ENCODE results near the gene CDSN.

CDSN gene

DNA sequence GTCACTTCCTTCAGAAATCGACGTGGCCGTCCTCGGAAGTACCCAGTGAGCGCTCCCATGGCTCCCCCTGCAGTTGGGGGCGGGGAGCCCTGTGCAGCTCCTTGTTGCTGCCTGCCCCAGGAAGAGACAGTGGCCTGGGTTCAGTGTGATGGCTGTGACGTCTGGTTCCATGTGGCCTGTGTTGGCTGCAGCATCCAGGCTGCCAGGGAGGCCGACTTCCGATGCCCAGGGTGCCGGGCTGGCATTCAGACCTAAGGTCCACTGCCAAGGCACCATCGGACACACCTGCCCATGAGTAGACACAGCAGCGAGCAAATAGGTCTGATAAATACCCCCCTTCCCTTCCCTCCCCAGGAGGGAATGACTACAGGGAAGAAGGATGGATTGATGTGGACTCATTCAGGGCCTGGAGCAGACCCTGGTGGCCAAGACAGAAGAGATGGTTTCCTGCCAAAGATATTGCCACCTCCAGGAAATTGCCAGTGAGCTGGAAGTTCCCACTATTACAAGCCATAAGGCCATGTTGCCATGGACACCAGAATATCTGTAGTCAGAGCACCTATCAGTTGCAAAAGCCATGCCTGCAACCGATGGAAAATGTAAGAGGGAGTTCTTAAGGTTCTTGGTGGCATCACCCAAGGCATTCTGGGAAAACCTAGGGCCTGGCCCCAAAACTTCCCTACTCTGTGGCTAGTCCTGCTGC lies 42.4 kb upstream of the CDSN start:
- H3K4me3 ChIP-seq (ENCODE audit: control insufficient read depth, low read depth, low read length): no peak overlapping the region
- TF ChIP-seq, protein P1, sequence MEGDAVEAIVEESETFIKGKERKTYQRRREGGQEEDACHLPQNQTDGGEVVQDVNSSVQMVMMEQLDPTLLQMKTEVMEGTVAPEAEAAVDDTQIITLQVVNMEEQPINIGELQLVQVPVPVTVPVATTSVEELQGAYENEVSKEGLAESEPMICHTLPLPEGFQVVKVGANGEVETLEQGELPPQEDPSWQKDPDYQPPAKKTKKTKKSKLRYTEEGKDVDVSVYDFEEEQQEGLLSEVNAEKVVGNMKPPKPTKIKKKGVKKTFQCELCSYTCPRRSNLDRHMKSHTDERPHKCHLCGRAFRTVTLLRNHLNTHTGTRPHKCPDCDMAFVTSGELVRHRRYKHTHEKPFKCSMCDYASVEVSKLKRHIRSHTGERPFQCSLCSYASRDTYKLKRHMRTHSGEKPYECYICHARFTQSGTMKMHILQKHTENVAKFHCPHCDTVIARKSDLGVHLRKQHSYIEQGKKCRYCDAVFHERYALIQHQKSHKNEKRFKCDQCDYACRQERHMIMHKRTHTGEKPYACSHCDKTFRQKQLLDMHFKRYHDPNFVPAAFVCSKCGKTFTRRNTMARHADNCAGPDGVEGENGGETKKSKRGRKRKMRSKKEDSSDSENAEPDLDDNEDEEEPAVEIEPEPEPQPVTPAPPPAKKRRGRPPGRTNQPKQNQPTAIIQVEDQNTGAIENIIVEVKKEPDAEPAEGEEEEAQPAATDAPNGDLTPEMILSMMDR (IDR thresholded peaks at IDR 0.05; ENCODE audit: control insufficient read depth, insufficient read depth, low read depth, low read length, missing control alignments): no peak
- no peak for DNase-seq (ENCODE audit: low read depth)

DNA sequence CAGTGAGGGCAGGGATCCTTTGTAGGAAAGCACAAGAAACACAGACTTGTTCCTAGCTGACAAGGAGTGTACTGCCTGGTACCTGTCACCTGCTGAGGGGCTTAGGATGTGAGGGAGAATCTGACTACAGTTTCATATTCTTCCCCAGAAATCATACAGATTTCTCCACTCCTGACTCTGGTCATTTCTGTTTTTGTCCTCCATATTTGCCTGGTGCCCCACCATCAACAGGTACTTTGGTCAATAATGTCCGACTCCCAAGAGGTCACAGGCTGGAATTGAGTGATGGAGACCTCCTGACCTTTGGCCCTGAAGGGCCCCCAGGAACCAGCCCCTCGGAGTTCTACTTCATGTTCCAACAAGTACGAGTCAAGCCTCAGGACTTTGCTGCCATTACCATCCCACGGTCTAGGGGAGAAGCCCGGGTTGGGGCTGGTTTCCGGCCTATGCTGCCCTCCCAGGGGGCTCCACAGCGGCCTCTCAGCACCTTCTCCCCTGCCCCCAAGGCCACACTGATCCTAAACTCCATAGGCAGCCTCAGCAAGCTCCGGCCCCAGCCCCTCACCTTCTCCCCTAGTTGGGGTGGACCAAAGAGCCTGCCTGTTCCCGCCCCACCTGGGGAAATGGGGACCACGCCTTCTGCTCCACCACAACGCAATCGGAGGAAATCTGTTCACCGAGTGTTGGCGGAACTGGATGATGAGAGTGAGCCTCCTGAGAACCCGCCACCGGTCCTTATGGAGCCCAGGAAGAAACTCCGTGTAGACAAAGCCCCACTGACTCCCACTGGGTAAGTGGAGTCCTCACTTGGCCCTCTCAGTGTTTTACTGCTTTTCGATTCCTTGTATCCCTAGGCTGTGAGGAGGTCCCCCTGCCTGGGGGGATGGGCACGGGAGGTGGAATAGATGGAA lies 41.2 kb upstream of the CDSN start:
- TF ChIP-seq, protein P1 (IDR thresholded peaks at IDR 0.05; ENCODE audit: control insufficient read depth, insufficient read depth, low read depth, low read length, missing control alignments): no peak
- no peak for DNase-seq (ENCODE audit: low read depth)
- no peak overlapping the region for H3K4me3 ChIP-seq (ENCODE audit: control insufficient read depth, low read depth, low read length)

DNA sequence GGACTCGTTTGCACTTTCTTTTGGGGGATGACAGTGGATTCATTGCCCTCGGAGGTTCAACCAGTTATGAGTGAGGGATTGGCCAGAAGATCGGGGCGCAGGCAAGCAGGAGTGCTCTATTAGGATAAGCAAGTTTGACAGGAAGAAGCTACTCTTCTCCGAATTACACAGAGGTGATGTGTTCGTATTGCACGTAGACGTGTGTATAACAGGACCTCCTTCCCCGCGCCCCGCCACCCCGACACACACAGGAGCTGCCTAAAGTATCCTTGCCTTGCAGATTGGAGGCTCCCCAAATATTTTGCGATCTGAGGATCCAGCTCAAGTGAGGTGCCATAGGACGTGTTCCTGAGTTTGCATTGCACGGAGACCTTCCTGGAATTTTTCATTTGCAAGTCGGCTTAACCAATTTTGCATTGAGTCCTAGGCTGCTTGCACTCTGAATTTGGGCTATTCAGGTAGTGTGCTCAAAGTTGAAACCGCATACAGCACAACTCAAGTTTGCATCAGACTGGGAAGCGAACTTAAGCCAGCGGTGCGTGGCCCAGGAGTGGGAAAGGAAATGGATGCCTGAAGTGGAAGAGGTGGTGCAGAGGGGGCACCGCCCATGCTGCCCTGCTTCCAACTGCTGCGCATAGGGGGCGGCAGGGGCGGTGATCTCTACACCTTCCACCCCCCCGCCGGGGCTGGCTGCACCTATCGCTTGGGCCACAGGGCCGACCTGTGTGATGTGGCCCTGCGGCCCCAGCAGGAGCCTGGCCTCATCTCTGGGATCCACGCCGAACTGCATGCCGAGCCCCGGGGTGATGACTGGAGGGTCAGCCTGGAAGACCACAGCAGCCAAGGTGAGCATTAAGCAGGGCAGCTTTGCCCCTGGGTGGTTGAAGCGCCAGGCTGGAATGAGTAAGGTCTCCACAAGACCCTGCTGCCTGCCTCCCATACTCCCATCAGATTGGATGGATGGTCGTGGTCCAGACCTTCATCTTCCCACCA lies 38.9 kb upstream of the CDSN start:
- H3K4me3 ChIP-seq (ENCODE audit: control insufficient read depth, low read depth, low read length): peak overlapping the region; percentile 84
- no peak for DNase-seq (ENCODE audit: low read depth)
- TF ChIP-seq, protein P1 (IDR thresholded peaks at IDR 0.05; ENCODE audit: control insufficient read depth, insufficient read depth, low read depth, low read length, missing control alignments): peak; percentile 12

DNA sequence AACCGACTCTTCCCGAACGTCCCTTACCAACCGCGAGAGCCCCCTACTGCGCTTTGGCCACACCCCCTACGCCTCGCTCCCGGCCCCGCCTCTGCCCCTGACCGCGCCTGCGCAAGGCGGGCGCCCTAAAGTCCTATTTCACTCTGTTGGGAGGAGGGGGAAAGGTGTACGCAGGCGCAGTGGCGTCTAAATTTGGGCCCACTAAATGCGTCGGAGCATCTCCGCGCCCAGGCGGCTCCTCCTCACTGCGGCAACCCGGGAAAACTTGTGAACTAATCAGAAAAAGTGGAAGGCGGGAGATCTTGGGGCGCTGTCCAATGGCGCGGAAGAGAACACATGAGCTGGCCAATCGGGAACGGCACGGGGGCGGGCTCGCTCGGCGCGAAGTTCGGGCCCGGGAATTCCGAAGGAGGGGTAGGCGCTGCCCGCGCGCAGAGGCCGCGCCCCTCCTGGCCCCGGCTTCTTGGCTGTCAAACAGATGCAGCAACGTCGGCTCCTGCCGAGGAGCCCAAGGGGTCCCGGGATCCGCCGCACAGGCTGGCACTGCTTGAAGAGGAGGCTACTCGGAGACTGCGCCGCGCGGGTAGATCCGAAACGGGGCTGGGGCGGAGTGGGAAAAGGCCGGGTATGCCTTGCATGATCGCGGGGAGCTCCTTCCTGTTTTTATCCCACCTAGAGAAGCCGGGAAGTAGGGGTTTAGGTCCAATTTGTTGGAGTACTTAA lies 38.1 kb upstream of the CDSN start, which contains the start of gene TCF19:
TCF19 (plus strand) TSS at position 450 of the 723 bp plus-strand sequence. CDS start 881 bp downstream, outside the sequence.
- TF ChIP-seq, protein P1 (IDR thresholded peaks at IDR 0.05; ENCODE audit: control insufficient read depth, insufficient read depth, low read depth, low read length, missing control alignments): no peak
- peak within 1 kb of the TSS; percentile 91 for H3K4me3 ChIP-seq (ENCODE audit: control insufficient read depth, low read depth, low read length)
- DNase-seq (ENCODE audit: low read depth): peak; percentile 94

DNA sequence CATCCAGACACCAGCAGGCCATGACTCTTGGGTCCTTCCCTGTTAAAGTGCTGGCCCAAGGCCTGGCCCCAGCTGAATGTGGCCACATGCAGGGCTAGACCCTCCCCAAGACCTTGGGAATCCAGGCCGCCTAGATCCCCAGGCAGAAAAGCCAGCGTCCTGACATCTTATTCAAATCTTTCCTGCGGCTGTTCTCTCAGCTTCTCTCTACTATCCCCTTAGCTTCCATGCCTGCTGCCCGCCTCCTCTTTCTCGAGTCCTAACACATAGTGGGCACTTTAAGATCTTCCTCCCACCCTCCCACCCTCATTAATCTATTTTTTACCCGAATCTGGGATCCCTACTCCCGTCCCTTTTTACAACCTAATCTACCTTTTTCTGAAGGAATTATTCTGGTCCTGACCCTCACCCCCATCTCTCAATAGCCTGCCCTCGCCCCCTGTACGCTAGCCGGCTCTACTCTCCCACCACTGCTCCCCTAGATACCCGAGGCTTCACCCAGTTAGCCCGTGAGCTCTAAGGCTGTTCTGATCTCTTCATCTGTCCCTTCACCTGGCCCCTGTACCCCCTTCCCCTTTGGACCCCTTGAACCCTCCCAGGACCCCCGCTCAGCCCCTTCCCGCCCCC lies 37.4 kb upstream of the CDSN start, which contains the start of gene CCHCR1:
CCHCR1 (minus strand) TSS at position 290 of the 627 bp plus-strand sequence; CDS start at position 88, 202 bp downstream.
- TF ChIP-seq, protein P1 (IDR thresholded peaks at IDR 0.05; ENCODE audit: control insufficient read depth, insufficient read depth, low read depth, low read length, missing control alignments): no peak
- no peak for DNase-seq (ENCODE audit: low read depth)
- H3K4me3 ChIP-seq (ENCODE audit: control insufficient read depth, low read depth, low read length): peak within 1 kb of the TSS; percentile 91

Measured in AG09309 (cell line).